ENCODE measurements around the gene PNMT.
"Not testable (repeated sequence)": the region's sequence is repeated elsewhere in the genome, so short reads cannot be mapped to it uniquely, and the experiment has no call there.

The PNMT gene

DNA sequence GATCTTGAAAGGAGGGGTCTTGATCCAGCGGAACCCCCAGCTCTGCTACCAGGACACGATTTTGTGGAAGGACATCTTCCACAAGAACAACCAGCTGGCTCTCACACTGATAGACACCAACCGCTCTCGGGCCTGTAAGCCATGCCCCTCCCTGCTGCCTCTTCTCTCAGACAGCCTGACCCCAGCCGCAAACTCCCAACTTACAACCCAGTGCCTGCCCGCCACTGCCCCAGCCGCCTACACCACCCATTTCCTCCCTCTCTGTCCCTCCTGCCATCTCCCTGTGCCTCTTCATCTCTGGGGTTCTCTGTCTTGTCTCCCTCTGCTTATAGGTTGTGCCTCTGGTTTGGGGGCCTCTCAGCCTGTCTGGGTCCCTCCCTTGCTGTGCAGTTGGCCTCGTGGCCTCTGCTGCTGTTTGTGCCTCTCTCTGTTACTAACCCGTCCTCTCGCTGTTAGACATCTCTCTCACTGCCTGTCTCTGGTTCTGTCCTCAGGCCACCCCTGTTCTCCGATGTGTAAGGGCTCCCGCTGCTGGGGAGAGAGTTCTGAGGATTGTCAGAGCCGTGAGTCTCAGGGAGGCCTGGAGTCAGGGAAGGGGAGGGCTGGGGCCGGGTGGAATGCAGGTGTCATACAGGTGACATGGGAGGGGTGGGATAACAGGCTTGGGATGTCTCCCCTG lies 41.2 kb downstream of the PNMT start:
- H3K27me3 ChIP-seq (replicated peaks; ENCODE audit: control insufficient read depth, insufficient read depth, low read length) = no peaks in the 10 kb centered on the region
- no peaks in the 10 kb centered on the region for H3K36me3 ChIP-seq (ENCODE audit: control insufficient read depth, insufficient read depth, low read length)
- TF ChIP-seq, protein P1, sequence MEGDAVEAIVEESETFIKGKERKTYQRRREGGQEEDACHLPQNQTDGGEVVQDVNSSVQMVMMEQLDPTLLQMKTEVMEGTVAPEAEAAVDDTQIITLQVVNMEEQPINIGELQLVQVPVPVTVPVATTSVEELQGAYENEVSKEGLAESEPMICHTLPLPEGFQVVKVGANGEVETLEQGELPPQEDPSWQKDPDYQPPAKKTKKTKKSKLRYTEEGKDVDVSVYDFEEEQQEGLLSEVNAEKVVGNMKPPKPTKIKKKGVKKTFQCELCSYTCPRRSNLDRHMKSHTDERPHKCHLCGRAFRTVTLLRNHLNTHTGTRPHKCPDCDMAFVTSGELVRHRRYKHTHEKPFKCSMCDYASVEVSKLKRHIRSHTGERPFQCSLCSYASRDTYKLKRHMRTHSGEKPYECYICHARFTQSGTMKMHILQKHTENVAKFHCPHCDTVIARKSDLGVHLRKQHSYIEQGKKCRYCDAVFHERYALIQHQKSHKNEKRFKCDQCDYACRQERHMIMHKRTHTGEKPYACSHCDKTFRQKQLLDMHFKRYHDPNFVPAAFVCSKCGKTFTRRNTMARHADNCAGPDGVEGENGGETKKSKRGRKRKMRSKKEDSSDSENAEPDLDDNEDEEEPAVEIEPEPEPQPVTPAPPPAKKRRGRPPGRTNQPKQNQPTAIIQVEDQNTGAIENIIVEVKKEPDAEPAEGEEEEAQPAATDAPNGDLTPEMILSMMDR (IDR thresholded peaks at IDR 0.05; ENCODE audit: insufficient read depth, low read length, poor library complexity, severe bottlenecking) = no peak
- no peak overlapping the region for H3K4me3 ChIP-seq (replicated peaks; ENCODE audit: low read depth, low read length)
- DNase-seq (ENCODE audit: extremely low read depth, insufficient read length) = no peak

DNA sequence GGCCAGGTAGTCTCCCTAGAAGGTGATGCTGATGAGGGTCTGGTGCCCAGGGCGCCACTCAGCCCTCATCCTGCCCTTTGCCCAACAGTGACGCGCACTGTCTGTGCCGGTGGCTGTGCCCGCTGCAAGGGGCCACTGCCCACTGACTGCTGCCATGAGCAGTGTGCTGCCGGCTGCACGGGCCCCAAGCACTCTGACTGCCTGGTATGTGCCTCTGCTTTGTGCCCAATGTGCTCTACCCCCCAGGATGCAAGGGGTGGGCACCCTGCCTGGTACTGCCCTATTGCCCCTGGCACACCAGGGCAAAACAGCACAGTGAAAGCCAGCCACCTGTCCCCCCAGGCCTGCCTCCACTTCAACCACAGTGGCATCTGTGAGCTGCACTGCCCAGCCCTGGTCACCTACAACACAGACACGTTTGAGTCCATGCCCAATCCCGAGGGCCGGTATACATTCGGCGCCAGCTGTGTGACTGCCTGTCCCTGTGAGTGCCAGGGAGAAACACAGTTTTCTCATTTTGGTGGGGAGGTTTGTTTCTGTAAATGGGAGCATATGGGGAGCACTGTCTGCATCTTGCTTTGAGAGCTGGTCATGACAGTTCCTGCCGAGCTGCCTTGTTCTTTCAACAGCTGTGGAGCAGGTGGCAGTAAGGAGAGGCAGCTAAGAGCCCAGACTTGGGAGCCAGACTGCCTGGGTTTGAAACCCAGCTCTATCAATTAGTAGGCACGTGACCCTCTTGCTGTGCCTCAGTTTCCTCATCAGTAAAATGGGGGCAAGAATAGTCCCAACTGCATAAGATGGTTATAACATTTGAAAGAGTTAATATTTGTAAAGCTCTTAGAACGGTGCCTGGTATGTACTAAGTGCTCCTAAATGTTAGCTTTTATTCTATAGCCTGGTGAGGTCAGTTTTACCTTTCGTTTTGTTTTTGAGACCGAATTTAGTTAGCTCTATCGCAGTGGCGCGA lies 42.0 kb downstream of the PNMT start:
- TF ChIP-seq, protein P1 (IDR thresholded peaks at IDR 0.05; ENCODE audit: insufficient read depth, low read length, poor library complexity, severe bottlenecking) = no peak
- no peak overlapping the region for H3K4me3 ChIP-seq (replicated peaks; ENCODE audit: low read depth, low read length)
- H3K36me3 ChIP-seq (ENCODE audit: control insufficient read depth, insufficient read depth, low read length) = no peaks in the 10 kb centered on the region
- DNase-seq (ENCODE audit: extremely low read depth, insufficient read length) = no peak
- H3K27me3 ChIP-seq (replicated peaks; ENCODE audit: control insufficient read depth, insufficient read depth, low read length) = no peaks in the 10 kb centered on the region

DNA sequence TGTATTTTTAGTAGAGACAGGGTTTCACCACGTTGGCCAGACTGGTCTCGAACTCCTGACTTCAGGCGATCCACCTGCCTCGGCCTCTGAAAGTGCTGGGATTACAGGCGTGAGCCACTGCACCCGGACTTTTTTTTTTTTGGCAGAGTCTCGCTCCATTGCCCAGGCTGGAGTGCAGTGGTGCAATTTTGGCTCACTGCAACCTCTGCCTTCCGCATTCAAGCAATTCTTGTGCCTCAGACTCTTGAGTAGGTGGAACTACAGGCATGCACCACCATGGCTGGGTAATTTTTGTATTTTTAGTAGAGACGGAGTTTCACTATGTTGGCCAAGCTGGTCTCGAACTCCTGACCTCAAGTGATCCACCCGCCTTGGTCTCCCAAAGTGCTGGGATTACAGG lies 42.8 kb downstream of the PNMT start:
- not testable (repeated sequence) for DNase-seq (ENCODE audit: extremely low read depth, insufficient read length); H3K36me3 ChIP-seq (ENCODE audit: control insufficient read depth, insufficient read depth, low read length); H3K27me3 ChIP-seq (replicated peaks; ENCODE audit: control insufficient read depth, insufficient read depth, low read length); H3K4me3 ChIP-seq (replicated peaks; ENCODE audit: low read depth, low read length)

DNA sequence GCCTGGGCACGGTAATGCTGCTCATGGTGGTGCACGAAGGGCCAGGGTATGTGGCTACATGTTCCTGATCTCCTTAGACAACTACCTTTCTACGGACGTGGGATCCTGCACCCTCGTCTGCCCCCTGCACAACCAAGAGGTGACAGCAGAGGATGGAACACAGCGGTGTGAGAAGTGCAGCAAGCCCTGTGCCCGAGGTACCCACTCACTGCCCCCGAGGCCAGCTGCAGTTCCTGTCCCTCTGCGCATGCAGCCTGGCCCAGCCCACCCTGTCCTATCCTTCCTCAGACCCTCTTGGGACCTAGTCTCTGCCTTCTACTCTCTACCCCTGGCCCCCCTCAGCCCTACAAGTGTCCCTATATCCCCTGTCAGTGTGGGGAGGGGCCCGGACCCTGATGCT lies 43.6 kb downstream of the PNMT start:
- Histone ChIP-seq H3K36me3 (ENCODE audit: control insufficient read depth, insufficient read depth, low read length) (no peaks in the 10 kb centered on the region), H3K27me3 (replicated peaks; ENCODE audit: control insufficient read depth, insufficient read depth, low read length) (no peaks in the 10 kb centered on the region), H3K4me3 (replicated peaks; ENCODE audit: low read depth, low read length) (no peak overlapping the region)
- no peak for DNase-seq (ENCODE audit: extremely low read depth, insufficient read length)
- TF ChIP-seq, protein P1 (IDR thresholded peaks at IDR 0.05; ENCODE audit: insufficient read depth, low read length, poor library complexity, severe bottlenecking) = no peak

DNA sequence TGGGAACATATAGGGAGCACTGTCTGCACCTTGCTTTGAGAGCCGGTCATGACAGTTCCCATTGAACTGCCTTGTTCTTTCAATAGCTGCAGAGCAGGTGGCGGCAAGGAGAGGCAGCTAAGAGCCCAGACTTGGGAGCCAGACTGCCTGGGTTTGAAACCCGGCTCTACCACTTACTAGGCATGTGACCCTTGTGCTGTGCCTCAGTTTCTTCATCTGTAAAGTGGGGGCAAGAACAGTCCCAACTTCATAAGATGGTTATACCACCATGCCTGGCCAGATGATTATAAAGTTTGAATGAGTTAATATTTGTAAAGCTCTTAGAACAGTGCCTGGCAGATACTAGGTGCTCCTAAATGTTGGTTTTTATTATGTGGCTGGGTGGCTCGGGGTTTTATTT lies 46.0 kb downstream of the PNMT start:
- DNase-seq (ENCODE audit: extremely low read depth, insufficient read length) = no peak
- TF ChIP-seq, protein P1 (IDR thresholded peaks at IDR 0.05; ENCODE audit: insufficient read depth, low read length, poor library complexity, severe bottlenecking) = no peak
- H3K27me3 ChIP-seq (replicated peaks; ENCODE audit: control insufficient read depth, insufficient read depth, low read length) = no peaks in the 10 kb centered on the region
- no peak overlapping the region for H3K4me3 ChIP-seq (replicated peaks; ENCODE audit: low read depth, low read length)
- no peaks in the 10 kb centered on the region for H3K36me3 ChIP-seq (ENCODE audit: control insufficient read depth, insufficient read depth, low read length)

DNA sequence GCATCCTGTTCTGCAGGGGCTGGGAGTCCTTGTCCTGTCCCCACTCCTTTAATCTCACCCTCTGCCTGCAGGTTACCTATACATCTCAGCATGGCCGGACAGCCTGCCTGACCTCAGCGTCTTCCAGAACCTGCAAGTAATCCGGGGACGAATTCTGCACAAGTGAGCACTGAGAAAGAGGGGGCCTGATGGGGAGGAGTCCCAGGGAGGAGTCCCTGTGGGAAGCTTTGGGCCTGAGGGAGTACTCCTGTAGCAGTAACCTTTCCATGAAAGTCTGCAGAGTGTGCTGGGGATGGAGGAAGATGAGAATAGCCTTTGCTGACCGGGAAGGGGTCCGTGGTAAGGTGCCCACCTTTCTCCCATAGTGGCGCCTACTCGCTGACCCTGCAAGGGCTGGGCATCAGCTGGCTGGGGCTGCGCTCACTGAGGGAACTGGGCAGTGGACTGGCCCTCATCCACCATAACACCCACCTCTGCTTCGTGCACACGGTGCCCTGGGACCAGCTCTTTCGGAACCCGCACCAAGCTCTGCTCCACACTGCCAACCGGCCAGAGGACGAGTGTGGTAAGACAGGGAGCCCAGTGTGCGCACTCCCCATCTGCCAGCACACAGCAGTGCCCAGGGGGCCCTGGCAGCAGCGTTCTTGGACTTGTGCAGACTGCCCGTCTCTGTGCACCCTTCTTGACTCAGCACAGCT lies 47.3 kb downstream of the PNMT start:
- H3K27me3 ChIP-seq (replicated peaks; ENCODE audit: control insufficient read depth, insufficient read depth, low read length) = no peaks in the 10 kb centered on the region
- no peaks in the 10 kb centered on the region for H3K36me3 ChIP-seq (ENCODE audit: control insufficient read depth, insufficient read depth, low read length)
- DNase-seq (ENCODE audit: extremely low read depth, insufficient read length) = no peak
- TF ChIP-seq, protein P1 (IDR thresholded peaks at IDR 0.05; ENCODE audit: insufficient read depth, low read length, poor library complexity, severe bottlenecking) = no peak
- no peak overlapping the region for H3K4me3 ChIP-seq (replicated peaks; ENCODE audit: low read depth, low read length)

All from GM06990 (cell line).